Panc1 (cell line): Measurements from ENCODE around the gene IPO4. TPM values are rescaled to one million over a fixed set of nuclear protein-coding genes. Genes with fewer than 3 reads are reported as not detected.

ENCODE experiments used
- ATAC-seq: fragments of 200-7000 bp; cut with Tn5 transposase; 2 replicates; pipeline ENCODE4 v1.9.1; 2020; ENCODE audit warnings: mild to moderate bottlenecking, moderate library complexity
- BruUV-seq: library from RNA; stranded (reverse); fragments of 400-500 nt; replicated peaks from 2 replicates; lab custom pipeline; 2021; lab: Mats Ljungman, UMichigan
- CTCF ChIA-PET: fragments of 300-600 bp; sonication (Branson Sonifier 250); formaldehyde crosslinking; loops from one replicate; lab custom pipeline; 2022; ENCODE audit warnings: antibody characterized with exemption; lab: Charles Lee
- POLR2A ChIA-PET: fragments of 300-600 bp; sonication (Branson Sonifier 250); formaldehyde crosslinking; loops from one replicate; lab custom pipeline; 2022; ENCODE audit warnings: antibody characterized with exemption; lab: Charles Lee
- DNase-seq: peaks from one replicate; pipeline ENCODE4 v3.0.0-alpha.2; 2010; ENCODE audit warnings: low read depth, low spot score
- H3K27ac ChIP-seq: 2 replicates; pipeline ENCODE4 v1.5.1; 2011; ENCODE audit warnings: mild to moderate bottlenecking, low read length, inconsistent platforms
- H3K27me3 ChIP-seq: fragments of 200-500 bp; sonication (Bioruptor generic); 2 replicates; pipeline ENCODE4 v1.6.0; 2014; ENCODE audit warnings: low read length, inconsistent platforms; ENCODE audit not compliant: control insufficient read depth, insufficient read depth
- H3K36me3 ChIP-seq: fragments of 200-500 bp; sonication (Bioruptor generic); 2 replicates; pipeline ENCODE4 v1.5.1; 2014; ENCODE audit warnings: inconsistent platforms, mild to moderate bottlenecking, low read length, moderate library complexity; ENCODE audit not compliant: control insufficient read depth, insufficient read depth
- H3K4me1 ChIP-seq: 2 replicates; pipeline ENCODE4 v1.5.1; 2011; ENCODE audit warnings: inconsistent platforms, mild to moderate bottlenecking, low read length, moderate library complexity; ENCODE audit not compliant: control insufficient read depth, insufficient read depth
- H3K4me3 ChIP-seq, 2 experiments: 2 replicates each; pipeline ENCODE4 v1.5.1; 2011 to 2012; ENCODE audit warnings: low read depth in 2 of 2, low read length in 2 of 2, mild to moderate bottlenecking in 2 of 2, inconsistent platforms in 1 of 2, moderate library complexity in 1 of 2
- H3K9me3 ChIP-seq: fragments of 200-500 bp; sonication (Bioruptor generic); 2 replicates; pipeline ENCODE4 v1.5.1; 2014; ENCODE audit warnings: low read depth, mild to moderate bottlenecking, inconsistent platforms, low read length, moderate library complexity; ENCODE audit not compliant: control insufficient read depth, insufficient read depth
- CTCF ChIP-seq: fragments of 450-650 bp; IDR thresholded peaks from 2 replicates; pipeline ENCODE4 v1.5.1; 2017; ENCODE audit warnings: mild to moderate bottlenecking
- POLR2AphosphoS5 ChIP-seq: IDR thresholded peaks from 2 replicates; pipeline ENCODE4 v1.6.1; 2012; ENCODE audit warnings: mild to moderate bottlenecking, low read depth, low read length, moderate library complexity
- REST ChIP-seq, 2 experiments: IDR thresholded peaks; 2 replicates each; pipeline ENCODE4 v1.6.1; 2011 to 2012; ENCODE audit warnings: low read depth in 2 of 2, control low read depth in 1 of 2, low read length in 1 of 2, mild to moderate bottlenecking in 1 of 2, moderate library complexity in 1 of 2; ENCODE audit not compliant: insufficient read depth in 1 of 2
- SIN3A ChIP-seq: IDR thresholded peaks from 2 replicates; pipeline ENCODE4 v1.6.1; 2012; ENCODE audit warnings: low read depth, mild to moderate bottlenecking, low read length, moderate library complexity, borderline replicate concordance; ENCODE audit not compliant: insufficient read depth
- TCF7L2 ChIP-seq: IDR thresholded peaks from 2 replicates; pipeline ENCODE4 v1.6.1; 2011; ENCODE audit warnings: mild to moderate bottlenecking, low read depth, low read length, inconsistent platforms
- in situ Hi-C: cut with HindIII; loops from 2 replicates; pipeline ENCODE4 v1.10.0; 2016; ENCODE audit warnings: low sequenced_read_pairs, low pct_unique_long_range_greater_than_20kb
- intact Hi-C: fragments of 100-400 bp; cut with micrococcal nuclease; formaldehyde crosslinking; loops from one replicate; pipeline ENCODE4 v1.10.0; 2022; ENCODE audit not compliant: unreplicated experiment
- total RNA-seq: library from RNA; stranded (reverse); gene quantifications from one replicate; pipeline ENCODE4 v1.2.1, GENCODE V29; 2021; ENCODE audit not compliant: unreplicated experiment

Gene IPO4
- total RNA-seq, 1 experiment from 2014 or later: 103 TPM

- ATAC-seq (no peak), DNase-seq (no peak)
- in situ Hi-C loops: no loop called here
- TF ChIP-seq CTCF (no peak), SIN3A (no peak), TCF7L2 (no peak), POLR2AphosphoS5 (no peak), REST (IDR thresholded peaks at IDR 0.05; ENCODE audit: insufficient read depth in 1 of 2, low read depth in 2 of 2, low read length in 1 of 2) (no peak)
- Histone ChIP-seq H3K27ac (no peak overlapping the region), H3K36me3 (no peaks in the 10 kb centered on the region), H3K4me3 (no peak overlapping the region), H3K9me3 (no peaks in the 10 kb centered on the region), H3K27me3 (no peaks in the 10 kb centered on the region), H3K4me1 (no peaks in the 10 kb centered on the region)
- ChIA-PET POLR2A (no interaction called here), CTCF (no interaction called here)
- no TSS peak for BruUV-seq
- intact Hi-C loops: no loop called here
Observed at GRCh38 chr14:24207625-24208024, 19.0 kb upstream of the IPO4 start.

GRCh38 chr14:24207104-24207551 is 18.5 kb upstream of the IPO4 start:
- Histone ChIP-seq H3K4me3 (no peak overlapping the region), H3K4me1 (no peaks in the 10 kb centered on the region), H3K27me3 (no peaks in the 10 kb centered on the region), H3K27ac (no peak overlapping the region), H3K36me3 (no peaks in the 10 kb centered on the region), H3K9me3 (no peaks in the 10 kb centered on the region)
- no TSS peak for BruUV-seq
- ChIA-PET POLR2A (no interaction called here), CTCF (no interaction called here)
- intact Hi-C loops: no loop called here
- DNase-seq (no peak), ATAC-seq (no peak)
- TF ChIP-seq POLR2AphosphoS5 (no peak), TCF7L2 (no peak), CTCF (no peak), REST (IDR thresholded peaks at IDR 0.05; ENCODE audit: insufficient read depth in 1 of 2, low read depth in 2 of 2, low read length in 1 of 2) (no peak), SIN3A (no peak)
- in situ Hi-C loops: no loop called here
